Epithelial cell of prostate (primary cell): ENCODE results near the gene GNB4.

Source experiments
- DNase-seq: peaks from one replicate; pipeline ENCODE4 v3.0.0-alpha.2; 2011; ENCODE audit warnings: low read depth, low spot score
- H3K27ac ChIP-seq: fragments of 450-650 bp; 2 replicates; pipeline ENCODE4 v1.5.1; 2017; ENCODE audit warnings: mild to moderate bottlenecking

Gene GNB4

DNA sequence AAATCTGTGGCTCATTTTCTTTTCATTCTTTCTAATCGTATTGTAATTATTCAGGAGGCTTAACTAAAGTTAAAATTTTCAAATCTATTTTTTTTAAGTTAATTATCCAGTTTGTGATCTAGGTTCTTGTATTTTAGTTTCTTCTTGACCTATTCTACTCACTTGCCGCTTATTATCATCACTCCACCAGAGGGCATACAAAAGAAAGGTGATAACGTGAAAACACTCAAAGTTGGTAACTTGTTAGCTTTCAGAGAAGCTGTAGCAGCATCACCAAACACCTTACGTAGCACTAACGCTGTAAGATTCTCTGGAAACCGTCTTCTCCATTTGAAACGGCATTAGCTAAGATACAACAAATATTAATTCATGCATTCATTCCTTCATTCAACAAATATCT, 4.8 kb downstream of the GNB4 start:
- no peak for DNase-seq

DNA sequence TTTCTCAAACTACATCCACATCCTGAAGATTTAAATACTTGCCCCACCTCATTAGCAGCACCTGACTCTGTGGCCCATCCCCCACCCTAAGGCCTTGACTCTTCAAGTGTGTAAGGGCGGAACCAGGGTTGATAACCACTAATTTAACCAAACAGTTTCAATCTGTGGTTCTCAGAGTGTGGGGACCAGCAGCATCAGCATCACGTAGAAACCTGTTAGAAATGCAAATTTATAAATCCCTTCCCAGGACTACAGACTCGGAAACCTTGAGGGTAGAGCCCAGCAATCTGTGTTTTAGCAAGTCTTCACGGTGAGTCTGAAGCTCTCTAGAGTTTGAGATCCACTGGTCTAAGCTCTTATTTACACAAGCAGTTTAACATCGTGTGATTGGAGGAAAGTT, 12.4 kb downstream of the GNB4 start:
- H3K27ac ChIP-seq = no peak overlapping the region
- DNase-seq = no peak

More for the DNA sequence above, 4.8 kb downstream of the GNB4 start:
- H3K27ac ChIP-seq = no peak overlapping the region

DNA sequence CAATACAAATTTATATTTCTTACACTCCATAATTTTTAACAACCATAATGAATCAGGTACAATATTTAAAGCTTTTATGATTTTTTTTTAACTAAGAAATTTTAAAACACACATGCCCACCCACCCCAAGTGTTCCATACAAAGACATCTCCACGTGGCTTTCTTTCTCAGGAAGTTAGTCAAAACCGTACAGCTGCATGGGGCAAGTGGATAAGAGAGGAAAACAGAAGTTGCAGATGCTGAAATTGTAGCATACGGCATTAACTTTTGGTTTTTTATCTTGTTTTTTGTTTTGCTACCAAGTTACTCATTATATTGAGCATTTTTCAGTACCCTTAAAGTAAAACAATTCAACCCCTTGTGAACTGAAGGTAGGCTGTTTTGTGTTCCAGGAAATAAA, 14.8 kb downstream of the GNB4 start:
- no peak for DNase-seq
- H3K27ac ChIP-seq = no peak overlapping the region

DNA sequence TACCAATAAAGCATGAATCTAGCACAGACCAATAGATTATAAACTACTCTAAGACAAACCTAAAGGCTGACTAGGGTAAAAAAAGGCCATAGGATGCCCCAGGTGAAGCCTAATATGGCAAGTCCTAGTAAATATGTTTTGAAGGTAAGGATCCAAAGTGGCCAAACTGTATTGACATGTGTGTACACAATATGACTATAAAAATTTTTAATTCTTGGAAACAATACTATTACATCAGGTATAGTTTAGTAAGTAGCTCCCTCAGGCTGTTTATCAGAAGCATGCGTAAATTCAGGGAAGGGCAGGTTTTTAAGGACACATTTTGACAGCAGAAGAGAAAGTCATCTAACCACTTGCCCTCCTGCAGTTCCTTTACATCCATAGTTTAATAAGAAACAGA, 18.8 kb downstream of the GNB4 start:
- no peak for DNase-seq
- no peak overlapping the region for H3K27ac ChIP-seq

DNA sequence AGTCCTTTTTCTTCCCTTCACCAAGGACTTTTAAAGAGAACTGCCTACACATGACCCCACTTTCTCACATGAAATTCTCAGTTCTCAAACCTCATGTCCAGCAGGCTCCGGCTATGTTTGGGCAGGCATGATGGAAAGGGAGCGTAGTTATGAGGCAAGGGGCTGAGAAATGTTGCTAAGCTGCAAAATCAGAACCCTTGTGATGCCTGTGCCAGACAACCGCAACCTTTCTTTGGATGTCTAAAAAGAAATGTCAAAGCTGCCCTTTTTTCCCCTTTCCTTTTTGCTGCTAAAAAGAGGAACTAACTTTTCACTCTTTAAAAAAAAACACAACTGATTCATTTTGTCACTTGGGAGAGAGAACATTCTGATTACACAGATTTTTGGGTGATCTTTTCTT, 19.2 kb downstream of the GNB4 start:
- no peak overlapping the region for H3K27ac ChIP-seq
- no peak for DNase-seq

DNA sequence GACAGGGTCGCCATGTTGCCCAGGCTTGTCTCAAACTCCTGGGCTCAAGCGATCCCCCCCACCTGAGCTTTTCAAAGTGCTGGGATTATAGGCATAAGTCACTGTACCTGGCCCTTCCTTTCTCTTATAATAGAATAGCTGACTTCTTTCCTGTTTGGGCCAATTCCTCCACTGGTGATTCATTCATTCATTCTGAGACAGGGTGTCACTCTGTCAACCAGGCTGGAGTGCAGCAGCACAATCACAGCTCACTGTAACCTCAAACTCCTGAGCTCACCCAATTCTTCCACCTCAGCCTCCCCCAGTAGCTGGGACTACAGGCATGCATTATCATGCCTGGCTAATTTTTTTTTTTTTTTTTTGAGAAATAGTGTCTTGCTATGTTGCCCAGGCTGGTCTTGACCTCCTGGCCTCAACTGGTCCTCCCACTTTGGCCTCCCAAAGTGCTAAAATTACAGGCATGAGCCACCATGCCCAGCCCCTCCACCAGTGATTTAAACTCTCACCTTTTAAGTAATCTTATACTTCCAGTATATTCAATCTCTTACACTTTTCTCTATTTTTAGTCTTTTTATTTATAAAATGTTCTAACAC, 20.9 kb downstream of the GNB4 start:
- DNase-seq = no peak
- H3K27ac ChIP-seq = peak overlapping the region; percentile 27

DNA sequence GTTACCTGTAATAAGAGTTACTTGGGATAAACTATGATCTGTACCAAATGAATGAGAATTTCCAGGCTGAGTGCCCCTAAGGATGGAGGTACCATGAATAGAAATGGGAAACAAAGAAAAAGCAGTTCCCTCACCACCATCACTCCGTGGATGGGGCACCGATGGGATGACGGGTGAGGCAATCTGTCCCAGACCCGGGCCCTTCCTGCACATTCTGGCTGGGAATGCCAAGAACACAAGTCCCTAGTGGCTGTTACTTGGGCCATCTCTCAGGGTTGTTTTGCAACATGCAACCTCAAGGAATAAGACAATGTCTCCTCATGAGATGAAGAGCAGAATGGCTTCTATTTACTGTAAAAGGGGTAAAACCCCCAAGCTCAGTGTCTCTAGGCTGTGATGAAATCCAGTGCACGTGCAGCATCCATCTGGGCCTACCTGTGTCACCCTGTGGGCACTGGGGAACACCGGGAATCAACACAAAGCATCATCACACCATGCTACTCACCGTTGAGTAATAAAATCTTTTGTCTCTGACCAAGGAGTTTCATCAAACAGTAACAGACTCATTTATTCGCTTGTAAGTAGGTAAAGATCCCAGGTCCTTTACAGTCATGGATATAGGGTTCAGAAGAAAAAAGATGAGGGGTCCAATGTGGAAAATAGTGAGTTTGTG, 22.3 kb downstream of the GNB4 start:
- DNase-seq = no peak
- H3K27ac ChIP-seq = peak overlapping the region; percentile 27

DNA sequence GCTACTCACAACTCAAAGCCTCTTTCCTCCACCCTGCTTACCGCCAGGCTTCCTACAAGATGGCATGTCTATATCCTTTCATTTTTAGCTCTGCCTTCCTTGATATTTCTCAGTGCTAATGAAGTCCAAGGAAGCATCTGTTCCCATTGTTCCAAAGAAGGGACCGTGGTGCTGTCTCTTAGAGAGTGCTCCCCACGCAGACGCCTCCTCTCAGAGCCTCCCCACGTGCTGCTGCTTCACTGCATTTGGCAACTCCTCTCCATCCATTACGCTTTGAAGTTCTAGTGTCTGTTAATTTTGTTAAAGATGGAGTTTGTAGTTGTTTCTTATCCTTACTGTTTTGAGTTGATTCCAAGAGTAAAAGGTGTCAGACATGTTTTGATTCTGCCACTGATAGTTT, 26.2 kb downstream of the GNB4 start:
- DNase-seq = no peak
- no peak overlapping the region for H3K27ac ChIP-seq

DNA sequence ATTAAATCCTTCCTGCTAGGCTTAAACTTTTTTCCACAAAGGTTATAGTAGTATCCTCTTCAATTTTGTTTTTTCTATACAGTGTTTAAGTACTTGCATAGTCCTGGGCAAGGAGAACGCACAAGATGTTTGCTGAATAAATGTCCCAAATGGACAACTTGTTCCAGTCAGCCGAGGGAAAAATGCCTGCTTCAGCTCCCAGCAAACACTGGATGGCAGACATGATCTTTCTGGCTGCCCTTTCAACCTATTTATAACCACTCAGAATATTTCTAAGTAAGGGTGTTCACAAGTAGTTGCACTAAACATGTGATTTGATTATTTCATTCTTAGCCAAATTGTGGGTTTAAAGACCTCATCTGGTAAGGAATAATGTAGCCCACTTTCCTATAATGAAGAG, 29.8 kb downstream of the GNB4 start:
- no peak overlapping the region for H3K27ac ChIP-seq
- DNase-seq = no peak

DNA sequence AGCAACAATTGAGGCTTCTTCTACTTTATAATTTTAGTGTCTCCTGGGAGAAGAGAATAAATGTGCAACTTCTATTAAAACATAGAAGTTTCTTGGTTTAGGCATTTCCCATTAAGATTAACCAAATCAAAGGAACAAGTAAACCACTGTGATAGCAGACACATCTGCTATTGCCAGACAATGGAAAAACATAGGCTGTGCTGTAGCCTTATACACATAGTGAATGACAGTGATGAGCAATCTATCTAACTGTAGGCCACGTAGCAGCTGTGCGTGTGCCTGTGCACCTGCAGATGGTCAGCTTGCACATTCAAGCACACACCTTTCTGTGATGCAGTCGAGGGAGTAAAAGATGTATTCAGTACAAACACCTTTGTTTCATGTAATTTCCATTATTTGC, 32.7 kb downstream of the GNB4 start:
- no peak for DNase-seq
- no peak overlapping the region for H3K27ac ChIP-seq

DNA sequence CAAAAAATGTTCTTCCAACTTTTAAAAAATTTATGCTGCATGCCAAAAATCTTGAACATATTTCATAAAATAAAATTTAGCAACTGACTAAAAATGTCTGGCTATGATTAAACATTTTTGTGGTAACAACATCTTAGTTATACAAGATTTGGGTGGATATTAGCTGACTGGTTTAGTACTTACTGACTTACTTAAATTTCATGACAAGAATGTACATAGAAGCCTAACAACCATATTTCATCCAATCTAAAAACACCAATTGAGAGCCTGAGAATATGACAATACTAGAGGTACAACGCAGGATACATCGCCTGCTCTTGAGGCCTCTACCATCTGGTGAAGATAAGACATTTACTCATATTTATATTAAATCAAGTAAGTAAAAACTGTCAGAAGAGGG, 34.6 kb downstream of the GNB4 start:
- H3K27ac ChIP-seq = no peak overlapping the region
- no peak for DNase-seq

DNA sequence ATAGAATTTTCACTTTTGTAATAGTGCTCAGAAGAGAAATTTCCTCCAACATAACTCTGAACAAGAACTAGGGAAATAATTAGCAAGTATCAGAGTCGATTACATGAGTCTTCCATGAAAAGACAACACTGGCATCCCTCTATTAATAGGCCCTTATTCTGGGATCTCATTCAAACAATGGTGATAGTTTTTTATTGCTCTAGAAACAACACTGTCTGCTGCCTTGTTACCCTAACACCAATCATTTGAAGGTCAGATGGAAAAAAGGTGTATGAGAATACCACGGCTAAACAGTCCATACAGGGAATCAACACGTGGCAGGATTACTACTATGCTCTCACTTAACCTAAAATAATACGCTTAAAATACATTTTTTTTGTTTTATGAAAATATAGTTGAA, 35.9 kb downstream of the GNB4 start:
- H3K27ac ChIP-seq = no peak overlapping the region
- no peak for DNase-seq

DNA sequence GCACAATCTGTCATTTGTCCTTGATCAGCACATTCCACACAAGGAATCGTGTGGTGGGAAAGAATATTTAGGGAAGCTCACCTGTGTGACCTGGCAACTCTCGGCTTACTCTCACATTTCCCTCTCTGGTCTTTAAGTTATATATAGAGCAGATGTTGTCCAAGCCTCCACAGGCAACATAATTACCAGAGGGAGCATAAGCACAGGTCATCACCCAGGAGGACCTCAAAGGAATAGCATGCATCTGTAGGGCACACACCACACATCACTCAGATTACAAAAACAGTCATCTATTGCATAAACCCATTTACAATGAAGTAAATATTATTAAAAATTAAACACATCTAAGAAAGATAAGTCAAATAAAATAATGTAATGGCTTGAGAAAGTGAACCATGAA, 36.5 kb downstream of the GNB4 start:
- no peak overlapping the region for H3K27ac ChIP-seq
- no peak for DNase-seq

DNA sequence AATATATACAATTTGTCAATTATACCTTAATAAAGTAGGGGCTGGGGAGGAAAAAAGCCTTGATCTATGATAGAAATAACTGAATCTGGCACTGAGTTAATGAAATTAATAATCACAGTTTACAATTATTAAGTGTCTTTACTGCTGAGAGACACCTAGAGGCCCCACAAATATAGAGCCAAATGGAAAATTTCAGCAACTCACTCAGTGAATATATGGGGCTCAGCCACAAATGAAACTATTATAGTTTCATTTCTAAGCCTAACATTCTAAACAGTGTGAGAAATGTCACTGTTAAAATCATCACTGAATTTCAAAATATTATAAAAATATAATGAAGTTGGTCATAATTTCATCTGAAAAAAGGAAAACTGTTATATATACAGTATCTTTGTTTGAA, 40.3 kb downstream of the GNB4 start:
- H3K27ac ChIP-seq = no peak overlapping the region
- DNase-seq = no peak

DNA sequence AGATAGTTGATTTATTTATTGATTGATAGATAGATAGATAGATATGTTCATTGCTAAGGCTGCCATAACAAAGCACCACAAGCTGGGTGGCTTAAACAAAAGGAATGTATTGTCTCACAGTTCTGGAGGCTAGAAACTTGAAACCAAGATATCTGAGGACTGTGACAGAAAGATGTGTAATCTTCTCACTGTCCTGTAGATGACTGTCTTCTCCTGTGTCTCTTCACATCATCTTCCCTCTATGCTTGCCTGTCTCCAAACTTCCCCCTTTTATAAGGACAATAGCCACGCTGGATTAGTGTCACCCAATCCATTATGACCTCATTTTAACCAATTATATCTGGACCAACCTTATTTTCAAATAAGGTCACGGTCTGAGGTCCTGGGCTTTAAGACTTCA, 40.9 kb downstream of the GNB4 start:
- DNase-seq = no peak
- H3K27ac ChIP-seq = no peak overlapping the region

DNA sequence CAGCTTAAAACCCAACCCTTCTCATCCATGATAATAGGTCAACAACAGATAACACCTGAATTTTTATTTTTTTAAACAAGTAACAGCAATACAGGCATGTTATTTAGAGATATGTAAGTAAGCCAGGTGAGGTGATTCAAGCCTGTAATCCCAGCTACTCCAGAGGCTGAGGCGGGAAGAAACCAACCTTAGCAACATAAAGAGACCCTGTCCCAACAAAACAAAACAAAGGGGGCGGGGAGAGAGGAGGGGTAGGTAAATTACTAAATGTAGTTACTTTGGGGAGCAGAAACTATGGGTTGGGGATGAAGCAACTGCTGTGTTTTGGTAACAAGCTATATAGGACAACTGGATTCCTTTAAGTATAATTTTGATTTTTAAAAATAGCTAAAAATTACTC, 47.0 kb downstream of the GNB4 start:
- no peak overlapping the region for H3K27ac ChIP-seq
- no peak for DNase-seq

DNA sequence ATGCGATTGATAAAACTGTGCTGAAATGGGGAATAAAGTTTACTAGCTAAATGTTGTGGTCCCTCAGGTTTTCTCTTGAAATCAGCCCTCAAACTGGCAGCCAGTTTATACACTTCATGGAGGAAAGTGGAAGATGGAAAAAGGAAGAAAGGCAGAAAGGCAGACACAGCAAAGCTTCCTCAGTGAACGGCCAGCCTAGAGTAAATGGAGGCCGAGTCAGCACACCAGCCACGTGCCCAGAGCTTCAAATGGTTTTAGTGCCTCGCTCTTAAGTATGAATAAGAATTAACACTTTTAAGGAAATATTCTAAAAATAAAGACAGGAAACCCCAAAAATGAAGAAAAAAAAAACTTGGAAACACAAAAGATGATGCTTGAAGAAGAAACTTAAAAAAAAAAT, 48.3 kb downstream of the GNB4 start:
- no peak overlapping the region for H3K27ac ChIP-seq
- no peak for DNase-seq

DNA sequence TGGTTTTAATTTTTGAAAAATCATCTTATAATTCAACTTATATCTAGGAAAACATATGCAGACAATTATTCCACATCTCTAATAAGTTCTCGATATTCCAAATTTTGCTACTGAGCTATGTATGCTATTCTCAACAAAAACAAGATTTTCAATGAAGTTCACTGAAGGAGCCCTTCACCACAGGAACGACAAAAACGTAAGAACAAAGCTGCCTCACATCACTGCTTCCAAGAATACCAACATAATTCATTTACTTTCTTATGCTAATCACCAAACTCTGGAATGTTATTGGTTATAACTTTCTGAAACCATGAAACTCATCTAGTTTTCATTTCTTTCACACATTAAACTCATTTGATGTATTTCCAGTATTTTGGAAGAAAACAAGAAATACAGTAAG, 49.7 kb downstream of the GNB4 start:
- no peak for DNase-seq
- H3K27ac ChIP-seq = no peak overlapping the region

DNA sequence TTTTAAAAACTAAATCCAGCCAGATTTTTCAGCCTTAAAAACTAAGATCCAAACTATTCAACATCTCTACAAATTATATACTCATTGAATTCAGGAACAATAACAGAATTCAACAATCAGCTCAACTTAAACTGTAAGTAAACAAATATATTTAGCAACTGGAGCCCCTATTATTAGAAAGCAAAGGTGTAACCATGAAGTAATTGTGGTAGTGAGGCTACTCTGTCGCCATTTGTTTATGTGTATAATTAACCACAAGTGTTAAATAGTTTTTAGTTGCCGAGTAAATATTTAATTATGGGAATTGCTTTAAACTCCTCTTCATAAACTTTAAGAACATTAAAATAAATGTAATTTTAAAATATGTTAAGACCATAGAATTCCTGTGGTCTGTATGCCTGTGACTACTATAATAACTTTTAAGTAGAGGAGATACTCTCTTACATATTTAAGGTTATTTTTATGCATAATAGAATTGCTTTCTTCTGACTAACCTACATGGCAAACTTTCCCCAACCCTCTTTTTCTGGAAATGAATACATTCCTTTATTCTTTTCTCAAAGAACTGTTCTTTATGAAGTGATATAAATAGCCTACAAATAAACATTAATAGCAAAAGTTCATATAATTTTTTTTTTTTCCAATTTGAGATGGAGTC, 52.6 kb downstream of the GNB4 start:
- no peak overlapping the region for H3K27ac ChIP-seq
- no peak for DNase-seq

DNA sequence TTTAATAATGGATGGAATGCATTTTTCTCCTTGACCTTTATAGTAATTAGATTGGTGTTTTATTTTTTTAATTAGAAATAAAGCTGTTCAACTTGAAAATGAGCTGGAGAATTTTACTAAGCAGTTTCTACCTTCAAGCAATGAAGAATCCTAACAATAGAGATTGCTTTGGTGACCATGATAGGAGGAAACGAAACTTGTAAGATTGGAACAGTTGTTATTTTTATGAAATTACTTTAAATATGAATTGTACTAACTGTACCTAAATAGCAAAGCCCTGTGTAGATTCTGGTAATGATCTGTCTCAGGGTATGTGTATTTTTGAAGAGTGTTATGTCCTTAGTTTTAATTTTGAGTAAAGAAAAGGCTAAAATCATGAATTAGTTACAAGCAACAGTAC, 59.4 kb downstream of the GNB4 start:
- DNase-seq = no peak
- H3K27ac ChIP-seq = no peak overlapping the region

DNA sequence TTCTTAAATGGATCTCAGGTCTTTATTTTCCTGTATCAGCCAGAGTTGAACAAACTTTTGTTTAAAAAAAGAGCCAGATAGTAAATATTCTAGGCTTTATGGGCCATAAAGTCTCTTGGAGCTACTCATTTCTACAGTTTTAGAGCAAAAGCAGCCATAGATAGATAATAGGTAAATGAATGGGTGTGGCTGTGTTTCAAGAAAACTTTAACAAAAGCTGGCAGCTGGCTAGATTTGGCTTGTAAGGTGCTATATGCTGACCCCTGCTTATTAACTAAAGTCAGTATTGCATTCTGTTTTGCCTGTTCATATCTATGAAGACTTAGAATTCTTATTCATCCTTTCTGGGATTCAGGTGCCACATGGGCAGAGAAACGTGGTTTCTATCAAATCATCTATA, 74.8 kb downstream of the GNB4 start:
- no peak overlapping the region for H3K27ac ChIP-seq
- DNase-seq = no peak
